D721Med (cell line): ENCODE results near the gene PABPN1.
"Not testable (repeated sequence)": the region's sequence is repeated elsewhere in the genome, so short reads cannot be mapped to it uniquely, and the experiment has no call there.

Source experiments
- DNase-seq: peaks from one replicate; pipeline ENCODE4 v3.0.0; 2011; ENCODE audit warnings: low spot score; ENCODE audit not compliant: insufficient read length
- FAIRE-seq: peaks from 2 replicates; lab custom pipeline; 2011; peaks lifted over from hg19 to GRCh38; lab: Jason Lieb, UNC
- CTCF ChIP-seq: IDR thresholded peaks from 2 replicates; pipeline ENCODE4 v1.5.1; 2012; ENCODE audit warnings: mild to moderate bottlenecking, control low read depth; ENCODE audit not compliant: insufficient read depth; ENCODE audit errors: missing control alignments

Gene PABPN1

GRCh38 chr14:23320584-23321571, at the start of gene PABPN1:
Gene PABPN1, plus strand, starts transcription at chr14:23321457. Its CDS starts 13 bp downstream, at chr14:23321470.
- peak; percentile 69 for DNase-seq
- no peak for TF ChIP-seq CTCF
- no peak for FAIRE-seq

GRCh38 chr14:23275412-23275811, 45.8 kb upstream of the PABPN1 start:
- TF ChIP-seq CTCF, result no peak
- no peak for FAIRE-seq
- DNase-seq, result no peak

- no peak for DNase-seq
- TF ChIP-seq CTCF, result no peak
- no peak for FAIRE-seq
These were observed 44.1 kb upstream of the PABPN1 start for GRCh38 chr14:23277189-23277588.

- not testable (repeated sequence) for FAIRE-seq, DNase-seq
These were observed 43.3 kb upstream of the PABPN1 start for GRCh38 chr14:23277928-23278327.

GRCh38 chr14:23281247-23281646, 40.0 kb upstream of the PABPN1 start:
- FAIRE-seq, result no peak
- DNase-seq, result no peak

GRCh38 chr14:23284654-23285529, 36.4 kb upstream of the PABPN1 start:
- no peak for DNase-seq
- FAIRE-seq, result no peak
- no peak for TF ChIP-seq CTCF

More at GRCh38 chr14:23281247-23281646, 40.0 kb upstream of the PABPN1 start:
- no peak for TF ChIP-seq CTCF

GRCh38 chr14:23285530-23286019, 35.7 kb upstream of the PABPN1 start:
- DNase-seq (no peak), FAIRE-seq (no peak)
- TF ChIP-seq CTCF, result no peak
